COLO668 (cell line): ENCODE data around the gene DOCK1.
"Not testable (repeated sequence)": the region's sequence is repeated elsewhere in the genome, so short reads cannot be mapped to it uniquely, and the experiment has no call there.

Experiments used
- DNase-seq: peaks from one replicate; lab custom pipeline; 2025; ENCODE audit not compliant: unreplicated experiment; lab: John Stamatoyannopoulos, UW

DOCK1 gene

DNA sequence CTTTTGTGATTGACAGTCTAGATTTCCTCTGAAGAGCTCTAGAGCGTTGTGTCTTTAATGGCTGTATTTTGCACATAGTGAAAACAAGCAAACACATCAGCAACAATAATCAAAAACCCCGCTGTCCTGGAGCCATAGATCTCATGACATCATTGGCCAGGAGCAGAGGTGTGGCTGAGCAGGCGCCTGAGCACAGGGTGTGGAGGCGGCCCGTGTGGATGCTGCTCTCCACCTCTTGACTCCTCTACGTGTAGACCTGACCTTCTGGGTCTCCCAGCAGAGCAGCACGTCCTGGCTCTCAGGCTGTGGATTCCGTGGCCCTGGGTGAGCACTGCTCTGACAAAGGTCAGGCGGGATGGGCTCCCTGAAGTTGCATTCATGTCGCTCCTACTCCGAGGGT, 354.1 kb downstream of the DOCK1 start:
- no peak for DNase-seq

DNA sequence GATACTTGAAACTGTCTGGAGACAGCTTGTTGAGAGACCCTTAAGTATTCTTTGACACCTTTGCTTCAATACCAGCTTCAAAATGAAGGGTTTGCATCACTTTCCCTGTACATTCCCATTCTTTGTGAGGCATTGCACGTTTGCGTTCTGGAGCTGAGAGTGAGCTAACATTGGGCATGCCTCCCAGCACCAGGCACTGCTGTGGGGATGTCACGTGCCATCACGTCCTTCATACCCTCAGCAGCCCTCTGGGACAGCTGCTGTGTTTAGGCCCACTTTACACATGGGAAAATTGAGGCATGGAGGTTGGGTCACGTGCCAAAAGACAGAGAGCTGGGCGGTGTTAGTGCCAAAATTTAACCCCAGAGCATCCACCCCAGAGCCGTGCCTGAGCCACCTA, 357.4 kb downstream of the DOCK1 start:
- no peak for DNase-seq

DNA sequence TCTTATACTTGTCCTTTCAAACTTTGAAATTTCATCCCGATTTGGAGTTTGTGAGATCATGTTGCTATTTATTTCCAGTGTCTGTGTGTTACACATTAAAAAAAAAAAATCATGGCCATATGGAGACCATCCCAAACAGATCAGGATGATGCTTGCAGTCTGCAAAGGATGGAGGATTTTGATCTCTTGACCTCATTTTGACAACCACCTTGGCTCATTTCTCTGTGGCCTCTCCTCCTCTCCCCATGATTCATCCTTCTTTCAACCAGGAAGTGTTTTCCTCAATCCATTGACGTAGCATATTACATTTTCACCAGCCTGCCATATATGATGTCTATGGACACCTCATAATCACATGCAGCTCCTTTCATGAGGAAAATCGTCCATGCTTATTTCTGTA, 360.1 kb downstream of the DOCK1 start:
- DNase-seq: no peak

DNA sequence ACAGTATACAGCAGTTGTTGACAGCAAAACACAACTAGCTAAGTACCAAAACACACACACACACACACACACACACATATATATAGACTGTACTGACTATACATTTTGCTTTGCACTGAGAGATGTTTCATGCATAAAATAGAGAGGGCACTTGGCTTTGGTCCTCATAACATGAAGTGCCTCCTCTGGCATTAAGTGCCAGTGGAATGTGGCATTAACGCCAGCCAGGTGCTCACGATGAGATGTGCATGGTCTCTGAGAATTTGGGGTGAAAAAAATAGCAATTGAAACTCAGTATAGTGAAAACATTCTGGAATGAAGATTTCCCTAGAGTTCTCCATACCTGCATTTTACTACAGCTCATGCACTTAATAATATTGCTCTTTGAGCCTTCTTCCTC, 361.2 kb downstream of the DOCK1 start:
- no peak for DNase-seq

DNA sequence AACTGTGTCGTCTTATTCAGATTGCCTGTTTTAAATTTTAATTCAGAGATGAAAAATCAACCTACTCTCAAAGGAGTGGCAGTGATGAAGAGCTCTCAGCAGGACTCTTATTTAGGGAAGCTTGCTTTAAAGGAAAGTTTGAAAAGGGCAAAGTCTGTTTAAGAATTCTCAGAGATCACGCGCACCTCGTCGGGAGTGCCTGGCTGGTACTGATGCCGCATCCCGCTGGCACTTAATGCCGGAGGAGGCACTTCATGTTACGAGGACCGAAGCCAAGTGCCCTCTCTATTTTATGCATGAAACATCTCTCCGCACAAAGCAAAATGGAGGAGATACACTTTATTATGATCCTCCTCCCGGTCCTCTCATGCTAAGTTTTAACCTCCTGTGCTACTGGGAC, 362.2 kb downstream of the DOCK1 start:
- DNase-seq: no peak

DNA sequence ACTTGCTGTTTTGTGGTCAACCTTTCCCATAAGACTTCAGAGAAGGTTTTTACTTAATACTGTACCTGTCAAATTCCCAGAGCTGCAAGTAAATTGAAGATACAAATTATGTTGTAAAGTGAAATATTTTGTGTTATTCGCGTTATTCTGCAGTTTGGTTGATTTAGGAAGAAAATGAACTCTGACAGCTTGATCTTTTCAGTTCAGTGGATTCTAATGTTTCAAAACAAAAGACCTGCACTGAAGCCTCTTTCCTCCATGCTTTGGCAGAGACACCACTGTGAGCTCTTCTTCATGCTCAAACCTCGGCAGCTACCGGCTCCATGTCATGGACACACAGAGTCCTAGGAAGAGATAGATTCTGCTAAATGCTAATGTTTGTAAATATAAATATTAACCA, 366.8 kb downstream of the DOCK1 start:
- no peak for DNase-seq

DNA sequence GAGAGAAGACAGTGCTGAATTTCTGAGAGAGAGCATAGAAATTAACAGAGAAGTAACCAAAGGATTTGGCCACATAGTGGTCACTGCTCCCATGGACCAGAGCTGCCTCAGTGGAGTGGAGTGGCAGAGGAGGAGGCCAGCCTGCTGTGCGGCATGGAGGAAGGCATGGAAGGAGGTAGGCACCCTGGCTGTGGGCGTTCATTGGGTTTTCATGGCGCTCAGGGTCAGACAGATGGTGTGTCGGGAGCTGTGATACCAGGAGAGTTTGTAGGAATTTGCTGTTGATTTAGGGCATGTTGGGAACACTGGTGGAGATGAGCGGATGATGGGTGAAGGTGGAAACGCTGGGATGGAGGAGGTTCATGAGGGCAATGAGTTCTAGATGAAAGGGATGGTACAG, 370.0 kb downstream of the DOCK1 start:
- DNase-seq: no peak

DNA sequence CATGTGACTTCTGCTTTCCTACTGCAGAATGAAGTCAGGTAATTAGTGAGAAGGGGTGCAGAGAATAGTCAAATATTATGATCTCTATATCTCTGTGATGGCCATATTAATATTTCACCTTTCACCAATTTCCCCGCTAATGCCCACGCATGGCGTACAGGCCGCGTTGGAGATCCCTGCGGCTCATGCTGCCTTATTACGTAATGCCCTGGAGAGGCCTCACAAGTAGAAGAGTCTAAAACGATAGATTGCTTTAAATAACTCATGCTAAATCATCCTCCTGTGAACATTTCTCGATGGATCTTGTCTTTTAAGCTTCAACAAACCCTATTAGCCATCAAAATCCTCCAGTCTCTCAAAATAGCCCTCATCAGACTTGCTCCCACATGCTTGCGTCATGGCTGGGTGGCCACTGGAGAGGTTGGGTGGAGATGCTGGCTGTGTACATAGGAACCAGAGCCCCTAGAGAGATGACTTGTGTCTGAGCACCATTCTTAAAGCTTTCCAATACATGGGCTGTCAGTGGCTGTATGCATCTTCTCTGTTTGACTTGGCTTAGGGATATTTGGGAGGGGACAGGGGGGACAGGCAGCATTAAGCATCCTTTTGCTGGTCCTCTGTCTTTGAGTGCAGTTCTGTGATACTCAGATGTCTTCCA, 370.7 kb downstream of the DOCK1 start:
- DNase-seq: peak; percentile 36

DNA sequence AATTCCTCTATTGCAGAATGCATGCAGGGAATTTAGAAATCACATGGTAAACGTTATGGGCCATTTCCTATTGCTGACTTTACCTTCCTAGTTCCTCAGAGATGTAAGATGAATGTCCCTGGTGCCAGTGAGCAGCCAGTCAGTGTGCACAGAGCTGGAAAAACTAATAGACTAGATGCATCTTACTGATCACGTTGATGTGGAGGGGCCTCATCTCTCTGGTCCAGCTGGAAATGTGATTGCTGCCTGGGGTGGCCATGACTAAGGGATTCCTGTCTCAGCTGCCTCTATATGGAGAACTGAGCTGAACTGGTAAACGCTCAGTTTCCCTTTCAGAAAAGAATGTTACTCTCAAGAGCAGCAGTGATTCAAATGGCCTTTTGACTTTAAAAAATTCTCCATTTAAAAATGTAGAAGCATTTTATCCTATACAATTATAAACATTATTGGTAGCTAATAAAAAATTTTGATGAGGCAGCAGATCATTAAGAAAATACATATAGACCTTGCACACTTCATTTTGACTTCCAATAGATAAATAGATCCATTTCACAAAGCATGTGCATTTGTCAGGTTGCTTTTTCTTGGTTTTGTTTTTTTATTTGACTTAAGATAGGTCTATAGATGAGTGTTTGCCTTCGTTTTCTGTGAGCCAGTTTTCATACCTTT, 371.7 kb downstream of the DOCK1 start:
- no peak for DNase-seq

DNA sequence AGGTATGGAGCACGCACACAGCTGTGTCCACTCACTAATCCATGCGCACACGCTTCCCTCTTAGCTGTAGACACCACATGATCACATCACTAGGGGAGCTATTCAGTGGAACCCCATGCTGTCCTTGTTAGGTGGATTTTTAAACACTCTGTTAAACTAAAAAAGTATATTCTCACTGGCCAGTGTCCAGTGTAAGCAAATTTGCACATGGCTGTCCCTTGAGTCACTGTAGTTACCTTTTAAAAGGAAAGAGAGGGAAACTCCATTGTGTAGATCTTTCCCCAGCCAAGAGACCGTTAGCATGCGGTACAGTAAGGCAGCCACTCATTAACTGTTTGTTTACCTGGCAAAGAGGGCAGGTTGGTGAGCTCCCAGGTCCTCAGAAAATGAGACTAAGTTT, 372.8 kb downstream of the DOCK1 start:
- no peak for DNase-seq

DNA sequence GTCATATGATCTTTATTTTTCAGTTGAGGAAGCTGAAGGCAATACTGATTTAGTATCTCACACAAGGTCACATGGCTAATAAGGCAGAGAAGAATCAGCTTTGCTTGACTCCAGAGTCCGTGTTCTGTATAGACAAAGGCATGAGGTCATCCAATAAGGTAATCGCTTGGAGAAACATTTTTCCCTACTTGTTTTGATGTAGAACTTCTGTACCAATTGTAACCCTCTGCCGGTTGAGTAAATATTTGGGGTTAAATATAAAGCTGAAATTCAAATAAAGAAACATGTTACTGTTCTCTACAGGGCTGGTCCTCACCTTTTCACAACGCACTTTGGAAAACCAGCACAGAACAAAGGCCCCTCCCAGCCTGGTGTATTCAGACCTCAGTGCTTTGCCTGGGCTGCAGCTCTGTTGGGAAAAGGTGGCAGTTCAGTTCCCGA, 374.1 kb downstream of the DOCK1 start:
- DNase-seq: peak; percentile 62

DNA sequence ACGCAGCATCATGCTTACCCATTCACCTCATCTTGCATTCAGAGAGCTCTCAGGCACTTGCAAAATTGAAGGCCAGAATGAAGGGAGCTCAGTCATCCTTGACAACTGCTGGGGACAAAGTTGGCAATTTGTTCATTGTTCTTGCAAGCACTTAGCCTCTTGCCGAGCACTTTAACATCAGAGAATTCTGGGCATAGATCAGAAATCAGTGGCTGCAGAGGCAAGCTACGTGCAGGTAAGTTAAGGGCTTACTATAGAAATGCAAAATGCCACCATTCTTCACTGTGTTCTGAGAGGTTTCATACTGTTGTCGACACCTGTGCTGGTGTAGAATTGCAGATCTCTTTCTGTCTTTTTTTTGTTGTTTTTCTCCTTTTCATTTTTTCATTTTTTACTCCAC, 375.2 kb downstream of the DOCK1 start:
- no peak for DNase-seq

DNA sequence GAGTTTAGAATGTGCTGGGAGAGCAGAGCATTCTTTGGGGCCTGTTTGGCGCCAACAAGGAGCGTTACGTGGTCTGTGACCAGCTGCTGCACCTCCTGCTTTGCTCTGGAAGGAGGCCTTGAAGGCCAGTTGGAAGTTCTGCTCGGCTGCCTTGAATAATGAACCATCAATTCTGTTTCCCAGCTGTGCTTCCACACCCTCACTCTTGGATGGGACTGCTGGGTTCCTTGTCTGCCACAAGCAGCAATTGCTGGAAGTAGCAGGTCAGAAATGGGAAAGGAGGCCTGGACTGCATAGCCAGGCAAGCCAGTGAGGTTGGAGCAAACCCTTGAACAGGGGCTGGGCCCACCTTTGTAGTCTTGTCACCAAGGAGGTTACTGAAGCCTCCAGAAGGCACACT, 377.8 kb downstream of the DOCK1 start:
- DNase-seq: no peak

DNA sequence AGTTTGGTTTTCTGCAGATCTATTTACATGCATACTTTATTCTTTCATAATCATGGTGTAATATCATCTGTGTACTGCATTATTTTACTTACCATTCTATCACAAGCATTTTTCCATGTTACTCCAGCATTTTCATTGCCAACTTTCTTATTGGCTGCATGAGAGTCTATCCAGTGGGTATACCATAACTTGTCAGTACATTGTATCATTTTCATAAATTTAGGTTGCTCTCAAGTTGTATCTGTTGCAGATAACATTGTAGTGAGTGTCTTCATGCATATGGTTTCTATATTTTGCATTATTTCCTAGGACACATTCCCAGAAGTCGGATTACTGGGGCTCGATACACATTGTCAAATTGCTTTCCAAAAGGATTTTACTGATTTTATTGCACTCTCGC, 378.3 kb downstream of the DOCK1 start:
- DNase-seq: no peak

DNA sequence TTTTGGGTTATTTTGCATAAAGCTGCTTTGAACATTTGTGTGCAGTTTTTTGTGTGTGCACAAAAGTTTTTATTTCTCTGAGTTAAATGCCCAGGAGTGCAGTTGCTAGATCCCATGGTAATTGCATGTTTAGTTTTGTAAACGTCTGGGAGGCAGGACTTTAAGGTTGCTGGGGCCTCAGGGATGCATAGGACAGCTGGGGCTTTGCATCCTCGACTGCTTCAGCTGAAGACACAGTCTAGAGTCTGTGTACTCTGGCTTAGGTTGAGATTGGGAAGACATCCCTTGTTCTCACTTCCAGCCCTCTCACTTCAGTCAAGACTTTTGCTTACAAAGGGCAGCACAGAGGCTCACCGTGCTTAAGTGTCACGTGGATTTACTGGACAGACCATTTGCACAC, 385.6 kb downstream of the DOCK1 start:
- no peak for DNase-seq

DNA sequence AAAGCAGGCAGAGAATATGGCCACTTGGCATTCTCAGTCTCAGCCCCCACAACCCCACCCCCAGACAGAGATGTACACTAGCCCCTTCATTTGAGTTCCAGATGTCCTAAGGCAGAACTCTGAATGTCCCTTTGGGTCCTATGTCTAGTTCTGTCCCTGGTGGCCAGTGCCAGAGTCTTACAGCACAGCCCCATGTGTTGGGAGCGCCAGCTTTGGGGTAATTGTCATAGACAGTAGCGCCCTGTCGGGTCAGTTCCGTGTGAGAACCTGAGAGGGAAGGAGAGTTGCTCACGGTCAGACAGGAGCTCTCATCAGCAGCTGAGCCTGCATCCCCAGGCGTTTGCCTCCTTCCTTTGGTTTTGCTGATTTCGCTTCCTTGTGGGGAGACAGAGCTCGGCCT, 386.1 kb downstream of the DOCK1 start:
- no peak for DNase-seq

DNA sequence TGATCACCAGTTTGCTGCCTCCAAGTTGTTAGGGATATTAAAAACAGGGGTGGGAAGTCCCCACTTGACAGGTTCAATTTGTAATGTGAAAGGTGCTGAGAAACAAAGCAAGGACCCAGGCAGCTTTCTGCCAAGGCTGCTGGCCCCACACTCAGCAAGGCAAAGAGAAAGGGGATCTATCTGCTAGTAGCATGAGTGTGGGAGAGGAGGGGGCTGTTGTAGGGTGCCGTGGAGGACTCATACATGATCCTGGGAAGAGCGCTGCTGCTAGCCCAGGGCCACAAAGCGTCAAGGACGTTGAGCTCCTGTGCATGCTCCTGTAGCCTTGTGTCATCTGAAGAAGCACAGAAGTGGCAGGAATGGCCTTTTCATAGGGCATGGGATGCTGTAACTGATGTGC, 387.7 kb downstream of the DOCK1 start:
- DNase-seq: no peak

DNA sequence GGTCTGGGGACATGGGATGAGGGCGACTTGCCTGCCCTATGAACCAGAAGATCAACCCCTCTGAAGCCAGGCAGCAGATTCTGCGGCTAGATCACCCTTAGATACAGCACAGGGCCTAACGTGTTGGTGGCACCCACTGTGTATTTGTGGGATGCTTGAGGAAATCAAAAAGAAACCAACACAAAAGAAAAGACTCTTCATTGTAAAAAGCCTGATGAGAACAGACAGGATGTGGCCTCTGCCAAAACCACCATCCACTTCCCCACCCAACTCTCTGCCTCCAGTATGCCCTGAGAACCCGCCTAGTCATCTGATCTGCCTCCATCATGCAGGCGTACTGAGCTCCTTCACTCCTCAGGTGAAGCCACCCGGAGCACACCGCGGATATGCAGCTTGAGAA, 388.4 kb downstream of the DOCK1 start:
- peak; percentile 13 for DNase-seq

DNA sequence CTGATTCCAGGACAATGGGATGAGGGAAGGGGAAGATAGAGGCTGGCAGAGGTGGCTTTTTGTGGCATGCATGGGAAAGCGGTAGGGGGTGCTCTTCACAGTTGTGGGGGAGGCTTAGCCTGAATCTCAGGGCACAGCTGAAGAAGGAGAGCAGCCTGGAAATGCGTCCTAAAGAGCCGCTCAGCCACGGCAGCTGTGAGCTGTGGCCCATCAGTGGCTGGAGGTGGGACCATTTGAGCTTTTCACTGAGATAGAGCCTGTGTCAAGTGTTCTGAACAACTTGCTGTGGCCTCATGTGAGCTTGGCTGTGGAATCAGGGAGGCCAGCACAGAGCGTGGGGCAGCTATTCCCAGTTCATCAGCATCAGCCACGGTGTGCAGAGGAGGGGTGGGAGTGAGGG, 391.5 kb downstream of the DOCK1 start:
- no peak for DNase-seq

DNA sequence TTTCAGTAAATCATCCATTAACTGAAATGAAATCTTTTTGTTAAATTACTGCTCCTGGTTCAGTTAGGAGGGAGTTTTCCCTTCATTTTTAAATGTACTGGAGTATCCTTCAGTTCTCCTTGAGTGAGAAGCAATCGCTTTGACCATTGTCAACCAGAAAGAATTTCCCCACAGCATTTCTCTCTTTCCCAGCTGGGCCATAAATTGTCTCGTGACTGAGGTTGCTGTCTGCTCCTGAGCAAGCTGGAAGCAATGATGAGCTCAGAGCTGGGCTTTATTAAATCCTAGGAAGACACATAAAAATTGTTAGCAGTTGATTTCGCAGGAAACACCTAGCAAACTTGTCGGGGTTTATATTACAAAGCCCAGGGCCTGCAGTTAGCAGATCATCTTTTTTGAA, 393.2 kb downstream of the DOCK1 start:
- DNase-seq: no peak

DNA sequence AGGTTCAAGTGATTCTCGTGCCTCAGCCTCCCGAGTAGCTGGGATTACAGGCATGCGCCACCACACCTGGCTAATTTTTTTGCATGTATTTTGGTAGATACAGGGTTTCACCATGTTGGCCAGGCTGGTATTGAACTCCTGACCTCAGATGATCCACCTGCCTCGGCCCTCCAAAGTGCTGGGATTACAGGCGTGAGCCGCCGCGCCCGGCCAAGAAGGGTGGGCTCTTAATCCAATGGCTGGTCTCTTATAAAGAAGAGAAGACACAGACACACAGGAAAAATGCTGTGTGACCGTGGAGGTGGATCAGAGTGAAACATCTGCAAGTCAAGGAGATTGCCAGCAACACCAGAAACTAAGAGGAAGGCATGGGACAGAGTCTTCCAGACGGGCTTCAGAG, 394.0 kb downstream of the DOCK1 start:
- DNase-seq: not testable (repeated sequence)

DNA sequence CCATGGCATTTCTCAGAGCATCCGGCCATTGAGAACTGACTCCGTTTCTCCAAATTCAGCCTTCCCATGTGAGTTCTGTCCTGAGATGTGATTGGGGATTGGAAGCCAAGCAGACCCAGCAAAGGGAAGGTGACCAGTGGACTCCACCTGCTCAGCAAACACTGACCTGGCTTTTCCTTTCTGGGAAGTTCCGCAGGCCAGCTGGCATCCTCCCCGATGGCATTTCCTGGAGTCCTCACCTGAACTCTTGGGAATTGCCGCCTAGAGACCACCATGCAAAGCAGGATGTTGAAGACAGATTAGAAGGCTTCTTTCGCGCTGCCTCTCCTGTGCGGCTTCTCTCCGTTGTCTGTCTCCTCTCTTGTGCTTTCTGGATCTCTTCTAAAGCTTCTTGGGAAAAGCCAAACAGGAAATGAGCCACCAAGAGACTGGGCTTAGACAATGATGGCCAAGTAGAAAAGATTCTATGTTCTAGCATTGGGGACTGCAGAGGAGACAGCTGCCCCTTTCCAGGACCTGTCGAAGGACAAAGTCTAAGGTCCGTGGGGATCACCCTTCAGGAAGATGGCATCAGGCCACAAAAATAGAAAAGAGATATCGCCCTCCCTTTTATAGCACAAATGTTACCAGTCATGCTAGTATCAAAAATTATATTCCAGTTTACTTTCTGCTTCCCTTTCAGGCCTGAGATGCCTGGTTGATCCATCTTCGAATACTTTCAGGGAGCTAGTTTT, 394.9 kb downstream of the DOCK1 start:
- no peak for DNase-seq
